Measurements from ENCODE around the gene RDH12. TPM values are rescaled to one million over a fixed set of nuclear protein-coding genes. Genes with fewer than 3 reads are reported as not detected.

Gene RDH12
- total RNA-seq, 1 experiment from 2014 or later: 0.27 TPM

DNA sequence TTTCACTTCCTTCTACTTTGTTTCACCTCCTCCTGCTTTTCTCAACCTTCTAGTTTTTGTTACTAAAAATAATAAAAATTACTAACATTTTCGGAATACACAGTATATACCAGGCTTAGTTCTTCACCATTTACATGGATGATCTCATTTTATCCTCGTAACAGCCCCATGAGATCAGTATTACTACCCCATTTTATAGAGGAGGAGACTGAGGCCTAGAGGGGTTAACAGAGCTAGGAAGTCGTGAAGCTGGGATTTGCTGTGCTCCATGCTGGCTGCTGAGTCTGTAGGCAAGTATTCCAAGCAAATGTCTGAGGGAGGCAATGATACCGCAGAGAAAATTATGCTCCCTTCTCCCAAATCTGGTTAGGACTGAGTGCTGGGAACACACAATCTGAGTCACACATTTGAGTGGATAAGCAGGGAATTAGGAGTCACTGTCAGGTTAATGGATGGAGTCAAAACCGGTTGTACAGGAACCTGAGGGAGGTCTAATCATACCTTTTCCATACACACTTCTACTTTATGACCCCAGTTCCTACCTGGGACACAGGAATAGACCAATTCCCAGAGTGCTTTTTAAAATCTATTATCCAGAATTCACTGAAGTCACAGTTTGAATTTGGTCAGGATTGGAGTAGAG, 63.6 kb downstream of the RDH12 start:
- DNase-seq (ENCODE audit: low read depth, low spot score) (no peak), ATAC-seq (no peak)
- Histone ChIP-seq H3K9me2 (ENCODE audit: insufficient read depth) (no peaks in the 10 kb centered on the region), H4K20me1 (ENCODE audit: insufficient read depth) (no peaks in the 10 kb centered on the region), H3K9ac (ENCODE audit: low read length) (no peak overlapping the region), H2AFZ (ENCODE audit: low read depth, low read length, poor library complexity, severe bottlenecking) (no peak overlapping the region), H3K4me2 (ENCODE audit: low read length) (no peak overlapping the region), H3K79me2 (ENCODE audit: insufficient read depth, low read length) (no peaks in the 10 kb centered on the region), H3K27ac (ENCODE audit: low read depth, low read length) (no peak overlapping the region), H3K36me3 (ENCODE audit: control insufficient read depth in 1 of 2, insufficient read depth in 2 of 2, low read length in 2 of 2) (peaks cover 0 to 5% of the 10 kb centered on the region in 2 experiments; a peak in 2 of 4 replicates), H3K9me3 (ENCODE audit: control insufficient read depth in 1 of 2, insufficient read depth in 1 of 2, low read depth in 1 of 2, low read length in 2 of 2) (no peaks in the 10 kb centered on the region), H3K4me1 (ENCODE audit: control insufficient read depth in 1 of 2, insufficient read depth in 2 of 2, low read length in 2 of 2) (no peaks in the 10 kb centered on the region), H3K4me3 (replicated peaks in 1 of 2; ENCODE audit: low read depth in 1 of 2, low read length in 2 of 2) (no peak overlapping the region), H3K27me3 (ENCODE audit: insufficient read depth, low read length) (no peaks in the 10 kb centered on the region)
- intact Hi-C loops (cut with micrococcal nuclease): no loop called here
- ChIA-PET POLR2A (interaction anchor here (1.2 kb wide), 1 partner anchor 61 kb away, joined by 3 read pairs; no protein-coding TSS in a partner anchor), CTCF (no interaction called here), RAD21 (ENCODE audit: low non-redundant PET in 1 of 2, low total read pairs in 2 of 2, uncharacterized antibody in 2 of 2, unreplicated experiment in 2 of 2) (no interaction called here)
- no TSS peak for BruUV-seq (replicated peaks)
- TF ChIP-seq POLR2A (IDR thresholded peaks at IDR 0.05; ENCODE audit: borderline replicate concordance, extremely low read depth, insufficient read depth, insufficient read length) (no peak), YY1 (IDR thresholded peaks at IDR 0.05; ENCODE audit: extremely low read depth, insufficient replicate concordance, low read depth, low read length) (no peak), ZNF274 (IDR thresholded peaks at IDR 0.05; ENCODE audit: low read depth, low read length) (no peak), RAD21 (IDR thresholded peaks at IDR 0.05; ENCODE audit: low read depth) (no peak), EGR1 (IDR thresholded peaks at IDR 0.05; ENCODE audit: low read depth) (no peak), POLR2AphosphoS5 (IDR thresholded peaks at IDR 0.05; ENCODE audit: low read depth, low read length) (no peak), CEBPB (IDR thresholded peaks at IDR 0.05; ENCODE audit: low read depth) (no peak), EZH2 (IDR thresholded peaks at IDR 0.05) (no peak), ZBTB33 (IDR thresholded peaks at IDR 0.05; ENCODE audit: extremely low read depth, insufficient replicate concordance, low read length) (no peak), SP1 (IDR thresholded peaks at IDR 0.05; ENCODE audit: low read depth) (no peak)
- TF ChIP-seq, protein P1, sequence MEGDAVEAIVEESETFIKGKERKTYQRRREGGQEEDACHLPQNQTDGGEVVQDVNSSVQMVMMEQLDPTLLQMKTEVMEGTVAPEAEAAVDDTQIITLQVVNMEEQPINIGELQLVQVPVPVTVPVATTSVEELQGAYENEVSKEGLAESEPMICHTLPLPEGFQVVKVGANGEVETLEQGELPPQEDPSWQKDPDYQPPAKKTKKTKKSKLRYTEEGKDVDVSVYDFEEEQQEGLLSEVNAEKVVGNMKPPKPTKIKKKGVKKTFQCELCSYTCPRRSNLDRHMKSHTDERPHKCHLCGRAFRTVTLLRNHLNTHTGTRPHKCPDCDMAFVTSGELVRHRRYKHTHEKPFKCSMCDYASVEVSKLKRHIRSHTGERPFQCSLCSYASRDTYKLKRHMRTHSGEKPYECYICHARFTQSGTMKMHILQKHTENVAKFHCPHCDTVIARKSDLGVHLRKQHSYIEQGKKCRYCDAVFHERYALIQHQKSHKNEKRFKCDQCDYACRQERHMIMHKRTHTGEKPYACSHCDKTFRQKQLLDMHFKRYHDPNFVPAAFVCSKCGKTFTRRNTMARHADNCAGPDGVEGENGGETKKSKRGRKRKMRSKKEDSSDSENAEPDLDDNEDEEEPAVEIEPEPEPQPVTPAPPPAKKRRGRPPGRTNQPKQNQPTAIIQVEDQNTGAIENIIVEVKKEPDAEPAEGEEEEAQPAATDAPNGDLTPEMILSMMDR (IDR thresholded peaks at IDR 0.05 in 2 of 3, conservative IDR thresholded peaks at IDR 0.05 in 1 of 3; ENCODE audit: borderline replicate concordance in 1 of 3, insufficient read depth in 1 of 3, low read depth in 2 of 3, low read length in 2 of 3): no peak
